Midbrain (tissue), 1 donor: ENCODE data around the gene PCDH9.
"Not testable (repeated sequence)": the region's sequence is repeated elsewhere in the genome, so short reads cannot be mapped to it uniquely, and the experiment has no call there.

Source experiments
- DNase-seq: peaks from one replicate; lab custom pipeline; 2025; lab: John Stamatoyannopoulos, UW

Gene PCDH9

GRCh38 chr13:66265371-66265770 lies 964.8 kb downstream of the PCDH9 start:
- DNase-seq, result no peak

- no peak for DNase-seq
Measured at GRCh38 chr13:66264971-66265370, 965.2 kb downstream of the PCDH9 start.

GRCh38 chr13:66262330-66262729 lies 967.8 kb downstream of the PCDH9 start:
- DNase-seq, result no peak

- not testable (repeated sequence) for DNase-seq
Measured at GRCh38 chr13:66259426-66259825, 970.7 kb downstream of the PCDH9 start.
